HCT116 (cell line): Measurements from ENCODE around the gene GTF2IRD1. TPM values are rescaled to one million over a fixed set of nuclear protein-coding genes. Genes with fewer than 3 reads are reported as not detected.
"Not testable (repeated sequence)": the region's sequence is repeated elsewhere in the genome, so short reads cannot be mapped to it uniquely, and the experiment has no call there.

Experiments used
- ATAC-seq: fragments of 200-7000 bp; cut with Tn5 transposase; 2 replicates; pipeline ENCODE4 v1.9.1; 2020; ENCODE audit warnings: mild to moderate bottlenecking, moderate library complexity
- BruUV-seq: library from RNA; stranded (reverse); fragments of 400-500 nt; replicated peaks from 2 replicates; lab custom pipeline; 2021; lab: Mats Ljungman, UMichigan
- CTCF ChIA-PET: fragments of 300-600 bp; sonication (Branson Sonifier 250); formaldehyde crosslinking; loops from one replicate; lab custom pipeline; 2021; ENCODE audit warnings: antibody characterized with exemption; lab: Charles Lee
- POLR2A ChIA-PET: fragments of 300-600, 350-600 bp; sonication (Branson Sonifier 250); formaldehyde crosslinking; loops from one replicate; lab custom pipeline; 2021; ENCODE audit warnings: antibody characterized with exemption; lab: Charles Lee
- RAD21 ChIA-PET, 2 experiments: fragments of 300-600 bp; sonication (Branson Sonifier 250); formaldehyde crosslinking; loops; one replicate each; lab custom pipeline; 2023; ENCODE audit warnings: low total read pairs in 2 of 2; ENCODE audit not compliant: uncharacterized antibody in 2 of 2, unreplicated experiment in 2 of 2, low non-redundant PET in 1 of 2; lab: Charles Lee
- DNase-seq: peaks from one replicate; pipeline ENCODE4 v3.0.0-alpha.2; 2010; ENCODE audit warnings: low read depth, low spot score
- H2AFZ ChIP-seq: fragments of 200-600 bp; shearing (Covaris generic), sonication (generic); 2 replicates; pipeline ENCODE4 v1.6.1; 2017; ENCODE audit warnings: low read depth, mixed run types, mixed read lengths, antibody characterized with exemption, low read length; ENCODE audit not compliant: poor library complexity, severe bottlenecking
- H3K27ac ChIP-seq: 2 replicates; pipeline ENCODE4 v1.5.1; 2012; ENCODE audit warnings: low read depth, low read length
- H3K27me3 ChIP-seq: fragments of 200-600 bp; sonication (generic); 2 replicates; pipeline ENCODE4 v1.6.1; 2016; ENCODE audit warnings: mixed run types, low read length, mixed read lengths; ENCODE audit not compliant: insufficient read depth
- H3K36me3 ChIP-seq, 2 experiments: fragments of 200-500 bp in 1 of 2; fragments of 200-600 bp in 1 of 2; sonication (Bioruptor generic) in 1 of 2; sonication (generic) in 1 of 2; 2 replicates each; pipeline versions ENCODE4 v1.5.1 to v1.6.1; 2014 to 2016; ENCODE audit warnings: low read length in 2 of 2, inconsistent platforms in 1 of 2, mixed read lengths in 1 of 2, mixed run types in 1 of 2; ENCODE audit not compliant: insufficient read depth in 2 of 2, control insufficient read depth in 1 of 2
- H3K4me1 ChIP-seq, 2 experiments: fragments of 200-600 bp in 1 of 2; sonication (generic) in 1 of 2; 2 replicates each; pipeline versions ENCODE4 v1.5.1 to v1.6.1; 2012 to 2017; ENCODE audit warnings: low read length in 2 of 2, inconsistent platforms in 1 of 2, mild to moderate bottlenecking in 1 of 2, mixed read lengths in 1 of 2, mixed run types in 1 of 2, moderate library complexity in 1 of 2; ENCODE audit not compliant: insufficient read depth in 2 of 2, control insufficient read depth in 1 of 2
- H3K4me2 ChIP-seq: fragments of 200-600 bp; sonication (generic); 2 replicates; pipeline ENCODE4 v1.6.1; 2017; ENCODE audit warnings: mixed run types, low read length, mixed read lengths
- H3K4me3 ChIP-seq, 2 experiments: fragments of 200-600 bp in 1 of 2; sonication (generic) in 1 of 2; replicated peaks in 1 of 2; 2 replicates each; pipeline ENCODE4 v1.5.1; 2011 to 2016; ENCODE audit warnings: low read length in 2 of 2, control low read depth in 1 of 2, low read depth in 1 of 2, mild to moderate bottlenecking in 1 of 2, mixed read lengths in 1 of 2, mixed run types in 1 of 2
- H3K79me2 ChIP-seq: fragments of 200-600 bp; sonication (generic); 2 replicates; pipeline ENCODE4 v1.6.1; 2017; ENCODE audit warnings: mild to moderate bottlenecking, mixed run types, low read length, moderate library complexity, mixed read lengths; ENCODE audit not compliant: insufficient read depth
- H3K9ac ChIP-seq: fragments of 200-600 bp; sonication (generic); 2 replicates; pipeline ENCODE4 v1.6.1; 2016; ENCODE audit warnings: low read length, mixed read lengths
- H3K9me2 ChIP-seq: fragments of 200-600 bp; sonication (generic), shearing (Covaris generic); 2 replicates; pipeline ENCODE4 v1.6.1; 2017; ENCODE audit warnings: mixed run types, mild to moderate bottlenecking, moderate library complexity; ENCODE audit not compliant: insufficient read depth
- H3K9me3 ChIP-seq, 2 experiments: fragments of 200-500 bp in 1 of 2; fragments of 200-600 bp in 1 of 2; sonication (Bioruptor generic) in 1 of 2; sonication (generic) in 1 of 2; 2 replicates each; pipeline ENCODE4 v1.6.1; 2014 to 2017; ENCODE audit warnings: low read length in 2 of 2, mixed read lengths in 2 of 2, inconsistent platforms in 1 of 2, low read depth in 1 of 2, mild to moderate bottlenecking in 1 of 2, mixed run types in 1 of 2, moderate library complexity in 1 of 2; ENCODE audit not compliant: control insufficient read depth in 1 of 2, insufficient read depth in 1 of 2
- H4K20me1 ChIP-seq: fragments of 200-600 bp; sonication (generic), shearing (Covaris generic); 2 replicates; pipeline ENCODE4 v1.6.1; 2017; ENCODE audit warnings: mixed run types, mild to moderate bottlenecking, moderate library complexity; ENCODE audit not compliant: insufficient read depth
- EZH2 ChIP-seq: fragments of 200-600 bp; sonication (generic); IDR thresholded peaks from 2 replicates; pipeline ENCODE4 v1.6.1; 2017; ENCODE audit warnings: antibody characterized with exemption, mixed run types
- intact Hi-C: fragments of 100-400 bp; cut with micrococcal nuclease; formaldehyde crosslinking; loops from 2 replicates; pipeline ENCODE4 v1.10.0; 2022
- total RNA-seq: library from RNA; stranded (reverse); gene quantifications from one replicate; pipeline ENCODE4 v1.2.1, GENCODE V29; 2021; ENCODE audit not compliant: unreplicated experiment

The GTF2IRD1 gene
- total RNA-seq, 1 experiment from 2014 or later = 34.5 TPM

- Histone ChIP-seq H3K9ac (no peak overlapping the region), H3K9me2 (no peaks in the 10 kb centered on the region), H3K4me1 (peaks cover 2 to 13% of the 10 kb centered on the region in 2 experiments; a peak in 2 of 4 replicates), H3K27ac (no peak overlapping the region), H3K79me2 (no peaks in the 10 kb centered on the region), H3K27me3 (no peaks in the 10 kb centered on the region), H2AFZ (no peak overlapping the region), H3K9me3 (no peaks in the 10 kb centered on the region), H3K4me3 (no peak overlapping the region), H3K36me3 (no peaks in the 10 kb centered on the region), H4K20me1 (no peaks in the 10 kb centered on the region), H3K4me2 (no peak overlapping the region)
- ATAC-seq (no peak), DNase-seq (no peak)
- BruUV-seq = no TSS peak
- no peak for TF ChIP-seq EZH2
- intact Hi-C loops = loop anchor here (5.0 kb wide), 1 partner anchor 449 kb away; no protein-coding TSS in a partner anchor
- RAD21 ChIA-PET = no interaction called here
- POLR2A ChIA-PET = no interaction called here
- CTCF ChIA-PET = interaction anchor here (1.5 to 2.2 kb wide), 2 partner anchors 148 kb away, joined by 9 to 16 read pairs; no protein-coding TSS in a partner anchor
Observed at GRCh38 chr7:74418538-74418937, 35.2 kb upstream of the GTF2IRD1 start.

- H3K9ac ChIP-seq, RAD21 ChIA-PET, H3K4me3 ChIP-seq, ATAC-seq, POLR2A ChIA-PET, H3K9me2 ChIP-seq, H3K27me3 ChIP-seq, H3K9me3 ChIP-seq, H2AFZ ChIP-seq, DNase-seq, H4K20me1 ChIP-seq, H3K27ac ChIP-seq, H3K36me3 ChIP-seq, H3K79me2 ChIP-seq, BruUV-seq: not testable (repeated sequence)
- CTCF ChIA-PET = interaction anchor here (2.2 kb wide), 1 partner anchor 147 kb away, joined by 9 read pairs; no protein-coding TSS in a partner anchor
- peaks cover 2 to 13% of the 10 kb centered on the region in 2 experiments; a peak in 2 of 4 replicates for H3K4me1 ChIP-seq
- H3K4me2 ChIP-seq = peak overlapping the region; percentile 17; the same call in 1 of the 2 replicates
- intact Hi-C loops = loop anchor here (5.0 kb wide), 1 partner anchor 448 kb away; no protein-coding TSS in a partner anchor
Observed at GRCh38 chr7:74419232-74419631, 34.5 kb upstream of the GTF2IRD1 start.
